ENCODE results near the gene BEGAIN.

The BEGAIN gene

GRCh38 chr14:100587086-100587762 lies at the start of gene BEGAIN:
Gene BEGAIN (minus strand): TSS chr14:100587417. CDS start chr14:100587290, 127 bp downstream.
- POLR2A ChIA-PET = no interaction called here
- TF ChIP-seq CTCF (IDR thresholded peaks at IDR 0.05; ENCODE audit: control extremely low read depth, extremely low read depth, low read depth, missing control alignments) = no peak
- CTCF ChIA-PET = no interaction called here
- DNase-seq (ENCODE audit: extremely low spot score) = no peak

DNA sequence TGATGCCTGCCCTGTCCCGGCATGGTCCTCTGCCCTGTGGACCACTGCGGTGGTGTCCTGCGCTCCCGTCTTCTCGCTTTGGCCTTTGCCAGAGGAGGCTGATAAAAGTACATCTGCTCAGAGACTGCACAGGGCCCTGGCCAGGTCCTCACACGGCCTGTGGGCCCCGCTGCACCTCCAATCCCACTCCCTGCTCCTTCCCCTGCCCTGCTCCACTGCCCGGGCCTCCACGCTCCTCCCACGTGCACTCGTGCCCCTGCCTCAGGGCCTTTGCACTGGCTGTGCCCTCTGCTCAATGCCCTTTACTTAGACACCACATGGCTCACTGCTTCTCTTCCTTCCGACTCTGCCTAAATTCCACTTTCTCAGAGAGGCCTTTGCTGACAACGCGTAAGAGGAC lies 49.3 kb upstream of the BEGAIN start:
- TF ChIP-seq CTCF (IDR thresholded peaks at IDR 0.05; ENCODE audit: control extremely low read depth, extremely low read depth, low read depth, missing control alignments) = no peak
- ChIA-PET POLR2A (no interaction called here), CTCF (interaction anchor here (1.0 to 4.4 kb wide), 3 partner anchors 9 to 251 kb away, joined by 3 to 27 read pairs (median 9); no protein-coding TSS in a partner anchor)
- DNase-seq (ENCODE audit: extremely low spot score) = no peak

GRCh38 chr14:100634026-100634425 lies 46.8 kb upstream of the BEGAIN start:
- POLR2A ChIA-PET = no interaction called here
- no peak for TF ChIP-seq CTCF (IDR thresholded peaks at IDR 0.05; ENCODE audit: control extremely low read depth, extremely low read depth, low read depth, missing control alignments)
- no peak for DNase-seq (ENCODE audit: extremely low spot score)
- CTCF ChIA-PET = interaction anchor here (1.1 to 4.4 kb wide), 2 partner anchors 12 to 20 kb away, joined by 3 to 27 read pairs; no protein-coding TSS in a partner anchor

DNA sequence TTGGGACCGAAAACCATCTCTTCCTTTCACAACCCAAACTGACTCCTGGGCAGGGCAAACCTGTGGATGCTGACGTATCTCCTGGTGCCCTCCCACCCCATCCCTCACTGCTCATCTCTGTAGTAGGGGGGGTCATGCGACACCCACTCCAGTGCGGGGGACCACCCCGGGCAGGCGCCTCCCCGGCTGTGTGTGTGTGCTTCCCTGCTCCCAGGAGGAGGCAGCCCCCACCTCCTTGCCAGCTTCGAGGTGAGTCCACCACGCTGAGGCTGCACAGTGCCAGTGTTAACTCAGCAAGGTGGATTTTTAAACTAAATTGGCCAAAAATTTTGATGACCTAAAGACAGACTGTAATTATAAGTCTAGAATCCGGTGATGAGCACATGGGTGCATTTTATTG lies 46.2 kb upstream of the BEGAIN start:
- CTCF ChIA-PET = interaction anchor here (1.1 to 4.4 kb wide), 2 partner anchors 12 to 21 kb away, joined by 3 to 27 read pairs; no protein-coding TSS in a partner anchor
- POLR2A ChIA-PET = no interaction called here
- no peak for TF ChIP-seq CTCF (IDR thresholded peaks at IDR 0.05; ENCODE audit: control extremely low read depth, extremely low read depth, low read depth, missing control alignments)
- no peak for DNase-seq (ENCODE audit: extremely low spot score)

DNA sequence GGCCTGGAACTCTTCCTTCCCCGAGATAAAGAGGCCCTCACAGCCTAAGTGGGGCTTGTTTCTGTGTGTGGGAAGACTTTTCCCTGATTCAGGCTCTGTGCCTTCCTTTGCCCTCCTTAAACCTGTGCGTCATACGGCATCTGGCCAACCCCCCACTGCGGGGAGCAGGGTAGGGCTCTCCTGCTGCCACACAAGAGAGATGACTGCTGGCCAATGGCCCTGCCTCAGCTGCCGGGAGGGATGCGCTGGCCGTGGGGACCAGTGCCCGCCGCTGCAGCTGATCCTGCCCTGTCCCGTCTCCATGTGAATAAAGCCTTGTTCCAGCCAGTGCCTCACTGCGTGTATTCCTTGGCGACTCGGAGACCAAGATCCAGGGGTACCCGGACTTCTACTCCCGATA lies 42.5 kb upstream of the BEGAIN start:
- no peak for DNase-seq (ENCODE audit: extremely low spot score)
- ChIA-PET POLR2A (no interaction called here), CTCF (interaction anchor here (0.8 kb wide), 1 partner anchor 16 kb away, joined by 3 read pairs; no protein-coding TSS in a partner anchor)
- TF ChIP-seq CTCF (IDR thresholded peaks at IDR 0.05; ENCODE audit: control extremely low read depth, extremely low read depth, low read depth, missing control alignments) = no peak

GRCh38 chr14:100629098-100629497 lies 41.9 kb upstream of the BEGAIN start:
- POLR2A ChIA-PET = no interaction called here
- TF ChIP-seq CTCF (IDR thresholded peaks at IDR 0.05; ENCODE audit: control extremely low read depth, extremely low read depth, low read depth, missing control alignments) = no peak
- DNase-seq (ENCODE audit: extremely low spot score) = no peak
- CTCF ChIA-PET = no interaction called here
